Stimulated activated CD8-positive, alpha-beta memory T cell treated with anti-CD3 and anti-CD28 coated beads, Interleukin-7, amount 100 ng/mL, for 1 hour (primary cell): Measurements from ENCODE around the gene MMP12.
"Not testable (repeated sequence)": the region's sequence is repeated elsewhere in the genome, so short reads cannot be mapped to it uniquely, and the experiment has no call there.

ENCODE experiments used
- DNase-seq, 2 donors: peaks; one replicate each; pipeline ENCODE4 v3.0.0-alpha.2; 2020; ENCODE audit warnings: low read depth in 2 of 2

The MMP12 gene

DNA sequence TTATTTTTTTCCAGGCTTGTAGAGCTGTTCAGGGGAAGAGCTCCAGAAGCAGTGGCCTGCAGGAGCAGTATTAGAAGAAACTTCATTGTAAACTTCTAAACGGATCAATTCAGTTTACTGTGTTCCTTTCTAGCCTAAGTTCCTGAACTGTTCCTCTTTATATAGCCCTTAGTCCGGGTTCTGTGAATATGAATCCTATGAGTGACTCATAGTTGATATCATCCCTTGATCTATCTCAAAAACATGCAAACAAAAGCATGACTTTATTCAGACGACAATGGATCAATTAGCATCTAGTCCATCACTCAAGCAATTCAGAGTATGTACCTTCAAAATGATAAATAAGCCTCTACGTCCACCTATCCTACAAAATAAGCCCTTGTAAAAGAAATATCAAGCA, at the start of gene MMP12:
Gene MMP12, minus strand, starts transcription at position 131 of the 400 bp plus-strand sequence. Its CDS starts 45 bp downstream, at position 86.
- DNase-seq, result no peak

GRCh38 chr11:102921587-102922220, 46.9 kb upstream of the MMP12 start:
- DNase-seq, result no peak

DNA sequence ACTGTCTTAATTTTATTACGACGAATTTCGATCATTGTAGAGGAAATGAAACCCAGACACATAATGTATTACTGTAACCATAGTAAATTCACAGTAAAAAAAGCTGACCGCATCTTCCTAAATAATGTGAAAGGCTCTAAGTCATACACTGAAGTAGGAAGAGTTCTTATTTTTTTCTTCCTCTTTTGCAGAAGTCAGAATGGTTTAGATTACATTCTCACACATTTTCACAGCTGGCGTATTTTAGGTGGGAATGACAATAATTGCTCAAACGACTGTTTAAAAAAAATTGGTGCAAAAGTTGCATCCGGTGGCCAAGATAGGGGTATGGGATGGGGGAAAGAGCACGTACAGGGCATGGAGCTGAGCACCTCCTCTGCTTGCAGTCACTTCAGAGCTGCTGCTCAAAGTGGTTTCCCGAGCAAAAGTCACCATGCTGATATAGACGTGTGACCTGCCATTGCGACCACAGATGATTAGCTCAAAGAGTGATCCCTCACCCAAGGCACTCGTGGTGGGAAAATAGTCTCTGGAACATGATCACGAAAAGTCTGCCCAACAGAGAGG, 45.4 kb upstream of the MMP12 start:
- DNase-seq, result no peak

DNA sequence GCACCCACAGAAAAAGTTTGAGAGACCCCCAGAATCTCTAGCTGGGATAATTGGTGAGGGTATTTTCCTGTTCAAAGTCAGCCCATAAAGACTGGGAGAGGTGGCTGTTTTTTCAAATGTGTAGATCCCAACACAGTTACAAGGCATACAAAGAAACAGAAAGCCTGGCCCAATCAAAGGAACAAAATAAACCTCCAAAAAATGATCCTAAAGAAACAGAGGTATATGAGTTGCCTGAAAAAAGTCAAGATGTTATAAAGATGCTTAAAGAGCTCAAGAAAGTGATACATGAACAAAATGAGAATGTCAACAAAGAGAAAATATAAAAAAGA, 40.2 kb upstream of the MMP12 start:
- DNase-seq, result no peak

DNA sequence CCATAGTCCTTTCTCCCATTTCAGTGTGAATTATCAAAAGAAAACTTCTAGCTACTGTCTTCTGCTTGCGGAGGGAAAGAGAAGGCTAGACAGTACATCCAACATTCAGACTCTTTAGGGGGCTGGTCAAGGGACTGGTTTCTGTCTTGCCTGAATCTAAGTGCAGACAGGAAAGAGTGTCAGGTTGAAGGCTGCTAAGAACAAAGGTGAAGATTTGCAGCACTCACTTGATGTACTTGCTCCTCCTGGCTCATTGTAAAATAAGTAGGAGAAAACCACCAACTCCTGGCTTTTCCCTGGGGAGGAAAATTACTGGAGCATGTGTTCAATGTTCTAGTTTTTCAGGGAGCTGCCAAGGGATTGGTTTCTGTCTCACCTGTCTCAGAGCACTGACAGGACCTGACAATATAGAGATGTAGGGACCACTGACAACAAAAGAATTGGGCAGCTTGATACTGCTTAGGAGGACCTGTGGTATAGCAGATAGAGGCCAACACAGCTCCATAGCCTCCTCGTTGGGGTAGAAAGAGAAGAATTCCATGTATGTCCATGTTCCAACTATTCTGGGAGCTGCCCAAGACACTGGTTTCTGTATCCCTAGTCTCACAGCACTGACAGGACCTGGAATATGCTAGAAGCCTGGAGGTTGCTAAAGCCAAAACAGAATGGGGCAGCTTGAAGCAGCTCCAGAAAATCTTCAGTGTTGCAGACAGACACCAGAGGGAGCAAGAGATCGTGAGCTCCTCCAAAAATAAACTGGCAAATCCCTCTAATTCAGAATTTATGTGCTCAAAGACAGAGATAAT, 39.7 kb upstream of the MMP12 start:
- DNase-seq, result no peak

DNA sequence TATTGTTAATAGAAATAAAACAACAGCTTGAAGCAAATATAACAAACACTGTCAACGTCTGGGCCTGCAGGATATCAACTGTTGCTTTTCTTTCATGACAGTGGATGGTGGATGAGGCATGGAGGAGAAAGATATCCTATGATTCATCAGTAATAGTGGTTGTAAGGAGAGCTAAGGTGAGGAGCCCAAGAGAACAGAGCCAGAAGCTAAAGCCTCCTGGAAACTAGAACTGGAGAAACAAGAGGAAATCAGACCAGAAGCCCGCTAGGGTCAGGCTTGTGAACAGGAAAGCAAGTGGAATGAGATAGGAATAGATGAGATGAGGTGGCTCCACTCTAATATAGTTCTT, 37.7 kb upstream of the MMP12 start:
- no peak for DNase-seq

DNA sequence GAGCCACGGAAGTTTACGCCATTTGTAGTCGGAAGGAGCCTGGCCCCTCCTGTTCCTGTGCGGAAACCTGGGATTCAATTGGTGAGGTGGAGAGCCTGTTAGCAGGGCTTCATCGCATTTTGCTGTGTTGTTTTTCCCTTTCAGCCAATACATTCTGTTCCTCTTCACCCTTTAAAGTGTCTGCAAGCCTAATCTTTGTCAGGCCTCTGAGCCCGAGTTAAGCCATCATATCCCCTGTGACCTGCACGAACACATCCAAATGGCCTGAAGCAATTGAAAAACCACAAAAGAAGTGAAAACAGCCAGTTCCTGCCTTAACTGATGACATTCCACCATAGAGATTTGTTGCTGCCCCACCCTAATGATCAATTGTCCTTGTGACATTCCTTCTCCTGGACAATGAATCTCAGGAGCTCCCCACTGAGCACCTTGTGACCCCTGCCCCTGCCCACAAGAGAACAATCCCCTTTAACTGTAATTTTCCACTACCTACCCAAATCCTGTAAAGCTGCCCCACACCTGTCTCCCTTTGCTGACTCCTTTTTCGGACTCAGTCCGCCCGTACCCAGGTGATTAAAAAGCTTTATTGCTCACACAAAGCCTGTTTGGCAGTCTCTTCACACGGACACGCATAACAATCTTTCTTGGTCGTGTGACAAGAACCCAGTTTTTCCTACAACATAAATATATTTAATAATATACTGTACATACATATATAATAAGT, 37.1 kb upstream of the MMP12 start:
- DNase-seq, result no peak

GRCh38 chr11:102905848-102906247, 31.1 kb upstream of the MMP12 start:
- not testable (repeated sequence) for DNase-seq

GRCh38 chr11:102903895-102904294, 29.1 kb upstream of the MMP12 start:
- not testable (repeated sequence) for DNase-seq

DNA sequence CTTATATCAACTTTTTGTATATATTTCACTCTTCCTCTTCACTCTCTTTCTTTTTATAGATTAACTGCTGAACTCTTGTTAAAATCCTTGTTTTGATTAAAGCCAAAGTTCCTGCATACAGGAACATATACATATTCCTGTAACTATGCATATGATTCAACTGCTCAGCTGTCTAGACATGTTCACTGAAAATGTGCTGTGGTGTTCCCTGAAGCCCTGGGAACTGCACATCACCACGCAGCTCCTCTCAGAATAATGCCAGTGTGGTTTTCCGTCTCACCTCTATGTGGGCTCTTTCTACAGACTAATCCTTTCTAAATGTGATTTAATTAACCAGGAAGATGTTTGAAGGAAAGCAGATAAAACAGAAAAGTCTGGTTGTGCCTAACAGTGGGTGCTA, 25.6 kb upstream of the MMP12 start:
- DNase-seq, result no peak

DNA sequence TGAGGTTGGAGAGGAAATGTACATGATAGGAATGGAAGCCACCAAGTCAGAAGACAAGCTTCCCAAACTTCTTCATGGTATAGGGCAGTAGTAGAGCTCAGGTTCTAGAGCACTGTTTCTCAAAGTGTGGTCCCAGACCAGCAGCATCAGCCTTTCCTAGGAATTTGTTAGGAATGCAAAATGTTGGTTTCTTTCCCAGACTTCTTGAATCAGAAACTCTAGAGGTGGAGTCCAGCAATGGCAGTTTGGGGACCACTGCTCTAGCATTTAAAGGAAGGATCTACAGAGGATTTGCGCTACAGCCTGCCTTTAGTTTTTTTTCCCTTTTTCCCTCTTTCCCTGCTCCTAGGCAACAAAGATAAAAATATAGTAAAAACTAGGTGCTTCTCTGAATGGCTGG, 17.0 kb upstream of the MMP12 start:
- no peak for DNase-seq

- no peak for DNase-seq
Observed at GRCh38 chr11:102886999-102887398, 12.2 kb upstream of the MMP12 start.

- DNase-seq, result no peak
Observed at GRCh38 chr11:102883141-102883540, 8.4 kb upstream of the MMP12 start.

GRCh38 chr11:102882389-102883024, 7.7 kb upstream of the MMP12 start:
- no peak for DNase-seq

DNA sequence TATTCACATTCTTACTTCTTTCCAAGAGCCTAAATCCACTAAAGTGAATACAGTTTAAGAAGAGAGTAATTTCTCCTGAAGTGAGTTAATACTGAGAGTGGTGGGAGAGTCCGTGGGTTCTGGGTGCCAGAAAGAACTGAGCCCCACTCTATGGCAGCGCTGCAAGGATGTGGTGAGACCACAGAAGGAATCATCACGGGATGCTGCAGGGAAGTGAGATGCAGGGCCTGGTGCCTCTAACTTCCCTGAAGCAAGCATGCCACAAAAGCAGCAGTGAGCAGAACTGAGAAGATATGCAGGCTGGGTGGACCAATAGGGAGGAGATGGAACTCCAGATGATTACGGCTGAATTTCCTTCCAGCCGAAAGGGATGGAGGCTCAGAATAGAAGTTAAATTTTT, 5.0 kb upstream of the MMP12 start:
- DNase-seq, result no peak

- DNase-seq, result no peak
Observed at GRCh38 chr11:102878595-102878994, 3.8 kb upstream of the MMP12 start.

DNA sequence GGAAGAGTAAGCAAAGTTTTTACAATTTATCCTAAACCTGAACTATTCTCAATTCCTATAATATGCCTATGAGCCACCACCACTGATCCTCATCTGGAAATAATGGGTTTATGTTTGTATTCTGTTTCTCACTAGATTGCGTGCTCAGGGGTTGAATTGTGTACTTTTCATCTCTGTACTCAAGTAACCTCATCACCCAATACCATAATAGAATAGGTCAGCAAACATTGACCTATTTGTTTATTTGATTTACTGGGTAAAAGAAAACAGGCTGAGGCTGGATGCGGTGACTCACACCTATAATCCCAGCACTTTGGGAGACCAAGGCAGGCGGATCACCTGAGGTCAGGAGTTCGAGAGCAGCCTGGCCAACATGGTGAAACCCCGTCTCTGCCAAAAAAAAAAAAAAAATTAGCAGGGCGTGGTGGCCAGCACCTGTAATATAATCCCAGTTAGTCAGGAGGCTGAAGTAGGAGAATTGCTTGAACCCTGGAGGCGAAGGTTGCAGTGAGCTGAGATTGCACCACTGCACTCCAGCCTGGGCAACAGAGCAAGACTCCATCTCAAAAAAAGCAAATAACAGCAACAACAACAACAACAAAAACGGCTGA, 5.3 kb downstream of the MMP12 start:
- not testable (repeated sequence) for DNase-seq

DNA sequence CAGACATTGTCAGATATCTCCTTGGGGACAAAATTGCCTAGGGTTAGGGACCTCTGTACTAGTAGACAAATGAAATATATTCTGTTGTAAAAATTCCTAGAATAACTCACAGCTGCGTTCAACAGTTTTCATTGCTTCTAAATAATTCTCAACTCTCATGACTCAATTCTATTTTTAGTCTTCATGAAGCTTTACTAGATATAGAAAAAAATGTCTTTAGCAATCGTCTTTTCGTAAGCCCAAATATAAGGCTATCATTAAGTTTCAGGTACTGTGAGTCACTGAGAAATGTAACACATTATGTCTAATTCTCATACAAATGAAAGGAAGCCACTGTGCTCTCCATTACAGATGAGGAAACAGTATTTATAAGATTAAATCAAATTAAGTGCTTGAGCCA, 6.4 kb downstream of the MMP12 start:
- no peak for DNase-seq

GRCh38 chr11:102864724-102865123, 10.1 kb downstream of the MMP12 start:
- no peak for DNase-seq

- DNase-seq, result no peak
Observed at GRCh38 chr11:102853956-102854355, 20.8 kb downstream of the MMP12 start.

DNA sequence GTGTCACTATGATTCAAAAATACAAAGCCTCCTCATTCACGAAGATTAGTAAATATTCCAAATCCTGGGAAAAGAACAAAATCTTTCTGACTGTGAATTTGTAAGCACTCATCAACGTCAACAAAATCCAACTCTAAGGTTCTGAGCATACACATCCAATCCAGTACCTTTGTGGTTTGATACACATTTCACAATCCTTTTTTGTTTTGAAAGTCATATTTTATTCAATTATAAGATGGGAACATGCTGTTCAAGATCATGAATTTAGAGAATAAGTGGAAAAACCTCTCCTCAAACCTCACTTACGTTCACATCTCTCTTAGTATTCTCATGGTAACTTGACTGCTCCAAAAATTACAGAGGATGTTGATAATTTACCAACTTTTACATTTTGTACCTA, 21.7 kb downstream of the MMP12 start:
- no peak for DNase-seq
